ENCODE data around the gene IFNLR1.

The IFNLR1 gene

DNA sequence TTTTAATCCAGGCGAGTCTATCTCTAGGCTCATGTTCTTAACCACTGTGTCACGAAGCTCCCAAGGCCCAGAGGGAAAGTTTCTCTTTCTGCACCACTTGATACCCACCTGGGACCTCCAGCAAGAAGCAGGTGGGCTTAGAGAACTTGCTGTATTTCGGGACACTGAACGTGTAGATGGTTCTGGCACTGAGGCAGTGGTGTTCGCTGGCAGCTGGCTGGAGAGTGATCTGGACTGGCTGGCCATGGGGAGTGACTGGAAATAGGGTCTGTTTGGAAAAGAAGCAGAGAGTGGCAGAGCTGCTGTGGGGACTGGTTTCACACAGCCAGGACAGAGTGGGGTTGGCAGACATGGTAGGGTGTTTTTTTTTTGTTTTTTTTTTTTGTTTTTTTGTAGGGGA, 27.7 kb downstream of the IFNLR1 start:
- H3K27me3 ChIP-seq (ENCODE audit: control insufficient read depth in 1 of 2, insufficient read depth in 2 of 2, low read length in 2 of 2) = peaks cover 3% of the 10 kb centered on the region in 2 donors
- no peak overlapping the region for H3K4me3 ChIP-seq (ENCODE audit: low read length in 2 of 2)
- H3K4me1 ChIP-seq (ENCODE audit: control insufficient read depth, insufficient read depth, low read length) = no peaks in the 10 kb centered on the region
- no peaks in the 10 kb centered on the region for H3K9me3 ChIP-seq (ENCODE audit: control insufficient read depth in 2 of 2, low read length in 2 of 2)
- no peaks in the 10 kb centered on the region for H3K36me3 ChIP-seq (ENCODE audit: control insufficient read depth in 2 of 2, insufficient read depth in 2 of 2, low read length in 2 of 2)
- H3K27ac ChIP-seq (ENCODE audit: low read length) = no peak overlapping the region
- no peak overlapping the region for H3K9ac ChIP-seq (ENCODE audit: low read length in 2 of 2)

DNA sequence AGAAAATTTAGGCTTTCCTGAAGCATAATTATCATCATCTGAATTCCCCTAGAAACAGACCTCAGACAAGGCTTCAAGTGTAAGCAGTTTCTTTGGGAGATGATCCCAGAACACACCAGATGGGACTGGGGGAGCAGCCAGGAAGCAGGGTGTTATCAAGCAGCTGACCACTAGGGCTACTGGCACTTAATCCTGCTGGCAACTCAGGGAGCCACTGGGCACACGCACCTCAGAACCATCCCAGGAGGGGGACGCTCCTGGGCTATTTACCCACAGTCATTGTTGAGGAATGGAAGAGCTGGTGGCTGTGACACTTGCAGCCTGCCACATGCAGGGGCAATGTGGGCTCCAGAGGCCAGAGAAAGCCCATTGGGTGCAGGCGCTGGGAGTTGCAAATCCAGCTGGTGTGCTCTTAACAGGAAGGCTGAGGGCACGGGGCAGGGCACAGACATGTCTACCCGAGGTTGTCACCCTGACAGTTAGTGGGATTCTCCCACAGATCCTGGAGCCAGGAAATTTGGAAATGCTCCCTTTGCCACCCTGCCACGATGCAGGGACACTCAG, 29.1 kb downstream of the IFNLR1 start:
- Histone ChIP-seq H3K27ac (ENCODE audit: low read length) (no peak overlapping the region), H3K4me1 (ENCODE audit: control insufficient read depth, insufficient read depth, low read length) (no peaks in the 10 kb centered on the region), H3K27me3 (ENCODE audit: control insufficient read depth in 1 of 2, insufficient read depth in 2 of 2, low read length in 2 of 2) (peaks cover 3% of the 10 kb centered on the region in 2 donors), H3K4me3 (ENCODE audit: low read length in 2 of 2) (no peak overlapping the region), H3K9me3 (ENCODE audit: control insufficient read depth in 2 of 2, low read length in 2 of 2) (no peaks in the 10 kb centered on the region), H3K36me3 (ENCODE audit: control insufficient read depth in 2 of 2, insufficient read depth in 2 of 2, low read length in 2 of 2) (no peaks in the 10 kb centered on the region), H3K9ac (ENCODE audit: low read length in 2 of 2) (no peak overlapping the region)

DNA sequence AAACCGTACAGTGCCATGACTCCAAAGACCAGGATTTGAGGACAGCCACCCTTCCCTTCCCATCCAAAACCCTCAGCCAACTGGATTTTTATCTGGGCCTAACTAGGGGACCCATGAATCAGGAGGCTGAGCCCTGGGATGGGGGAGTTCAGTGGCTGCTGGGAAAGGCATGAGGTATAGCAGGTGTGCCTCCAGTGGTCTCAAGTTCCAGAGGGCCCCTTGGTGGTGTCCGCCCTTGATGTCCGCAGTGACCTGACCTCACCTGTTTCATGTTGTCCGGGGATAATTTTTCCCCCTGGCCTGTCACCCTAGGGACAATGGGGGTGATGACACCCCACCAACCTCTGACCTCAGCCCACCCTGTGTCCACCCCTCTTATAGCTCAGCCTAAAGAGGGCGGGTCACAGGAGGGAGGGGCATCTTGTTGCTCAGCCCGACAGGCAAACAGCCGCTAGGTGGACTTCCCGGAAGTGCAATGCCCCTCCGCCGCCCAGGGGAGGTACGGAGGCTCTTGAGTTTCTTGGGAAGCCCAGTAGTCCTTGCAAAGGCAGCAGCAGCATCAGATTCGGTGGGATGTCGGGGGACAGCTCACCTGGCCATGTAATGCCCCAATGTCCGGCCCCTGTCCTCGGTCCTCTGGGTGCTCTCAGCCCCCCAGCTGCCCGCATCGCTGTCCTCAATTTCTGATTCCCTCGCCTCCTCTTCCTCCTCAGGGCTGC, 30.4 kb downstream of the IFNLR1 start:
- H3K27me3 ChIP-seq (ENCODE audit: control insufficient read depth in 1 of 2, insufficient read depth in 2 of 2, low read length in 2 of 2) = peaks cover 3 to 6% of the 10 kb centered on the region in 2 donors
- no peaks in the 10 kb centered on the region for H3K4me1 ChIP-seq (ENCODE audit: control insufficient read depth, insufficient read depth, low read length)
- H3K9ac ChIP-seq (ENCODE audit: low read length in 2 of 2) = no peak overlapping the region
- no peaks in the 10 kb centered on the region for H3K9me3 ChIP-seq (ENCODE audit: control insufficient read depth in 2 of 2, low read length in 2 of 2)
- no peak overlapping the region for H3K27ac ChIP-seq (ENCODE audit: low read length)
- no peaks in the 10 kb centered on the region for H3K36me3 ChIP-seq (ENCODE audit: control insufficient read depth in 2 of 2, insufficient read depth in 2 of 2, low read length in 2 of 2)
- no peak overlapping the region for H3K4me3 ChIP-seq (ENCODE audit: low read length in 2 of 2)

DNA sequence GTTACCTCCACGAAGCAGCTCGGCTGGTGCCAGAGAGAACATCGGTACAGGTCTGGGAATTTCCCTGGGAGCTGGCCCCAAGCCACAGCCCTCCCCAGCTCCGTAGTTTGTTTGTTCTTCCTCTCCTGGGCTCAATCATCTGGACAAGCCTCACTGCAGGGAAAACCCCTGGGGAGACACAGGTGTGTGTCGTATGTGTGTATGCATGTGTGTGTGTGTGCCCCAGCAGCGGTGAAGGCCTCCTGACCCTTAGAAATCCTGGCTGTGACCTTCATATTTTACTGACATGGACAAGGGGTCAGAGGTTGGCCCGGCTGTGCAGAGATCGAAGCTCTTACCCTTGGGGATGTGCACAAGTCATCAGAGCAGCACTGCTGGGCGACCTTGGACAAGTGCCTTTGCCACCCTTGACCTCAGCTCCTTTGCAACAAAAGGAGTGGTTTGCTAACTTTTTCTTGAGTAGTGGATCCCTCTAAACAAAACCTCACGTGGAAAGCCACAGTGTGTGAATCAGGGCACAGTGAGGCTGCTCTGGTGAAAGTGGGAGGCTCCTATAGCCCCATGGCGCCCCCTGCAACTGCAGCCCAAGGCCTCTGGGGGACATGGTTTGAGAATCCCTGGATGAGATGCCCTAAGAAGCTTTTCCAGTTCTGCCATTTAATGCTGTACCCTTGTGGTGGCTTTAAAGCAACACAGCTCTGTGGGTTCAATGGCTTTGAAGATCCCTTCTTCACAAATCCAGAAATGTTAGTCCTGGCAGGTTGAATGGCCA, 31.9 kb downstream of the IFNLR1 start:
- Histone ChIP-seq H3K4me1 (ENCODE audit: control insufficient read depth, insufficient read depth, low read length) (peaks cover 2% of the 10 kb centered on the region), H3K4me3 (ENCODE audit: low read length in 2 of 2) (no peak overlapping the region), H3K36me3 (ENCODE audit: control insufficient read depth in 2 of 2, insufficient read depth in 2 of 2, low read length in 2 of 2) (no peaks in the 10 kb centered on the region), H3K27ac (ENCODE audit: low read length) (no peak overlapping the region), H3K9me3 (ENCODE audit: control insufficient read depth in 2 of 2, low read length in 2 of 2) (no peaks in the 10 kb centered on the region), H3K27me3 (ENCODE audit: control insufficient read depth in 1 of 2, insufficient read depth in 2 of 2, low read length in 2 of 2) (peaks cover 16 to 19% of the 10 kb centered on the region in 2 donors), H3K9ac (ENCODE audit: low read length in 2 of 2) (peak overlapping the region in 1 of 2 donors; percentile 13)

DNA sequence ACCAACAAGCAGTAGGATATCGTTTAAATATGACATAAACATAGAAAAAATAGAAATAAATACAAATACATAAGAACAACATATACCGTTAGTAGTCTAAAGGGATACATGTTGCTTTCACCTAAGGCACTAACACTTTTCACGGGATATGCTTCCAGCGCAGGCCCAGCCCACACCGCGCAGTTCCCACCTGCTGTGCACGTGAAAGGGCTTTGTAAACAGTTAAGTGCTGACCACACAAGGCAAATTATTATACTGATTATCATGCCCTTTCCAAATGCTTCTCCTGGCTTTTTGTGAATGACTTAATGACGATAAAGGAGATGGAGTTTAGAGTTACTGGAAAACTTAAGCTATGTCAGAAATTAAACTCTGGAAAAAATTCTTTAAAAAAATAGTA, 32.9 kb downstream of the IFNLR1 start:
- H3K9ac ChIP-seq (ENCODE audit: low read length in 2 of 2) = no peak overlapping the region
- H3K36me3 ChIP-seq (ENCODE audit: control insufficient read depth in 2 of 2, insufficient read depth in 2 of 2, low read length in 2 of 2) = no peaks in the 10 kb centered on the region
- H3K9me3 ChIP-seq (ENCODE audit: control insufficient read depth in 2 of 2, low read length in 2 of 2) = no peaks in the 10 kb centered on the region
- H3K27me3 ChIP-seq (ENCODE audit: control insufficient read depth in 1 of 2, insufficient read depth in 2 of 2, low read length in 2 of 2) = peaks cover 23 to 27% of the 10 kb centered on the region in 2 donors
- no peak overlapping the region for H3K27ac ChIP-seq (ENCODE audit: low read length)
- H3K4me3 ChIP-seq (ENCODE audit: low read length in 2 of 2) = no peak overlapping the region
- peaks cover 2% of the 10 kb centered on the region for H3K4me1 ChIP-seq (ENCODE audit: control insufficient read depth, insufficient read depth, low read length)

DNA sequence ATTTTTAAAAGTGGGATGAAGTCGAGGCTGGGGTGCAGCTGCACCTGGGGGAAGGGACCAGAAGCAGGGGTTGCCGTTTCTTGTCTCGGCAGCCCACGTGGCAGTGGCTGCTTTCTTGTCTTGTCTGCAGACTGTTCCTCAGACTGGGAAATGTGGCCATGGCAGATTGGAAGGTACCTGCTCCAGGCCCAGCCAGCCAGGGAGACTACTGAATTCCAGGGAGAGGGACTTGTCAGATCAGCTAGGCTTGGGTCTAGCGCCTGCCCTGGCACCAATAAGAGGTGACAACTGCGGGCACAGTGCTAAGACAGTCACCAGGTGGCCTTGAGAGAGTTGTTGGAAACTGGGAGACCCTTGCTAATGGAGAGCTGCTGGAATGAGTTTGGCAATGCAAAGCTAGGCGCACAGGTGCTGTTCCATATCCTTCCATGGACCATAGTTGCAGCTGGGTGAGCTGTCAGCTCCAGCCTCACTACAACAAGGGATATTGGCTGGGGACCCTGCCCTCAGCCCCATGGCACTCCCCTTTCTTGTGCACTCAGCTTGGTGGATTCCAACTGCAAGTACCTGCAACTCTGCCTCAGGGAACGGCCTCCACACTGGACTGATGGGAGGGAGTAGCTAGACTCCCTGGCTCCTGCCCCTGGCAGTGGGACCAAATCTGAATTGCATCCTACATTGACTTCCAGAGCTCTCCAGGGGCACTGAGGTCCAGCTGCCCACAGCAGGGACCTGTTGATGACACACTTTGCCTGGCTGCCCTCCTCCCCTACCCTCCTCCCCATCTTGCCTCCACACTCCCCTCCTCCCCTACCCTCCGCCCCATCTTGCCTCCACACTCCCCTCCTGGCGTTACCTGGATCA, 34.2 kb downstream of the IFNLR1 start:
- H3K27me3 ChIP-seq (ENCODE audit: control insufficient read depth in 1 of 2, insufficient read depth in 2 of 2, low read length in 2 of 2) = peaks cover 26 to 27% of the 10 kb centered on the region in 2 donors
- no peak overlapping the region for H3K4me3 ChIP-seq (ENCODE audit: low read length in 2 of 2)
- no peaks in the 10 kb centered on the region for H3K9me3 ChIP-seq (ENCODE audit: control insufficient read depth in 2 of 2, low read length in 2 of 2)
- H3K9ac ChIP-seq (ENCODE audit: low read length in 2 of 2) = no peak overlapping the region
- H3K4me1 ChIP-seq (ENCODE audit: control insufficient read depth, insufficient read depth, low read length) = peaks cover 2% of the 10 kb centered on the region
- no peaks in the 10 kb centered on the region for H3K36me3 ChIP-seq (ENCODE audit: control insufficient read depth in 2 of 2, insufficient read depth in 2 of 2, low read length in 2 of 2)
- H3K27ac ChIP-seq (ENCODE audit: low read length) = no peak overlapping the region

DNA sequence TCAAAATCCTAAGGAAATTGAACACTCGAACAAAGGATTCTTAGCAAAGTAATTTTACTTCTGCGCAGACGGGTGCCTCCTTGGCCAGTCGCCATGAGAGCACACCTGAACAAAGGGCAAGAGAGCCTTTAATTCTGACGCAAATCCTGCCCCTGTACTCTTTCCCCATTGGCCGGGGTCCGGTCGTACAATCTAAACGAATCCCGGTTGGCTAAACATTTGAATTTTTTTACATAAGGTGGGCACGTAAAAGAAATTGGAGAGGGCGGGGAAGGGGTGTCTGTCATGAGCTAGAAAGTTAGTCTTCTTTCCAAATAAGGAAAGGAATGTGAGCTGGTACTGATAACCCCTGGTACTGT, 35.9 kb downstream of the IFNLR1 start:
- no peaks in the 10 kb centered on the region for H3K9me3 ChIP-seq (ENCODE audit: control insufficient read depth in 2 of 2, low read length in 2 of 2)
- H3K27ac ChIP-seq (ENCODE audit: low read length) = no peak overlapping the region
- H3K4me3 ChIP-seq (ENCODE audit: low read length in 2 of 2) = no peak overlapping the region
- H3K36me3 ChIP-seq (ENCODE audit: control insufficient read depth in 2 of 2, insufficient read depth in 2 of 2, low read length in 2 of 2) = no peaks in the 10 kb centered on the region
- H3K9ac ChIP-seq (ENCODE audit: low read length in 2 of 2) = no peak overlapping the region
- H3K4me1 ChIP-seq (ENCODE audit: control insufficient read depth, insufficient read depth, low read length) = peaks cover 2% of the 10 kb centered on the region
- peaks cover 26 to 27% of the 10 kb centered on the region in 2 donors for H3K27me3 ChIP-seq (ENCODE audit: control insufficient read depth in 1 of 2, insufficient read depth in 2 of 2, low read length in 2 of 2)

DNA sequence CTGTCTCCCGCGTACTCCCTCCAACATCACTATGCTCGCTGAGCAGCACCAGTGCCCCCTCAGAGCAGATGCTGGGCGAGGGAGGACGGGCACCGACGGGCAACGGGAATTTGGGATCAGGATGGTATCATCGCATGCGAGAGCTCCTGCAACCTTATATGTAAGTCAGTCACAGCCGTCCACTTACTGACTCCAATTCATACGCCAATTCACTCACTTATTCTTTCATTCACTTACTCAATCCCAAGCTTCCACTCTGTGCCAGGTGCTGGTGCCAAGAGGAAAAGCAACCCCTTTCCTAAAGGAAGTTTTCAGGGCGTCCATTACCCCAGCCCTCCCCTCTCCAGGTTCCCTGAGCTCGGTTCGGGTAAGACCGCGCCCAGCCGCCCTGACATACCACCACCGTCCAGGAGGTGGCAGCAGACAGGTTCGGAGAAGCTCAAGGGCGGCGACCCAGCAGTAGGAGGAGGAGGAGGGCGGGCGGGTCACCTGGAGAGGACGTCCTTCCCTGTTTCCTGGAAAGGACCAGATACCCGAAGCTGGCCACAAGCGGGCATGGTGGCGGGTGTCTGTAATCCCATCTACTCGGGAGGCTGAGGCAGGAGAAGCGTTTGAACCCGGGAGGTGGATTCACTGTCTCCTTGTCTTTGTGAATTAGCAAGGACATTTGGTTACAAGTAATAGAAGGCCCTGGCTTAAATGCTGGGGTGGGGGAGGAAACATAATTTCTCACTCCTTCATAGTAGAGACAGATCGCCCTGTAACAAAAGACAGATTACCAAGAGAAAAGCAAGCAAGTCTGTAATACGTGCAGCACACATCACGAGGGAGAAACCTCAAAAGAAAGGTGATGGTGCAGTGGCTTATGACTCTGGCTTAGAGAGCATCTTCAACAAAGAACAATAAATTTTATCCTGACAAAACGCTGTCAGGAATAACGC, 36.6 kb downstream of the IFNLR1 start:
- H3K4me1 ChIP-seq (ENCODE audit: control insufficient read depth, insufficient read depth, low read length) = peaks cover 2% of the 10 kb centered on the region
- peaks cover 23 to 24% of the 10 kb centered on the region in 2 donors for H3K27me3 ChIP-seq (ENCODE audit: control insufficient read depth in 1 of 2, insufficient read depth in 2 of 2, low read length in 2 of 2)
- H3K9ac ChIP-seq (ENCODE audit: low read length in 2 of 2) = peak overlapping the region in 1 of 2 donors; percentile 33
- H3K36me3 ChIP-seq (ENCODE audit: control insufficient read depth in 2 of 2, insufficient read depth in 2 of 2, low read length in 2 of 2) = no peaks in the 10 kb centered on the region
- no peak overlapping the region for H3K27ac ChIP-seq (ENCODE audit: low read length)
- peak overlapping the region; percentile 47 to 53 for H3K4me3 ChIP-seq (ENCODE audit: low read length in 2 of 2)
- H3K9me3 ChIP-seq (ENCODE audit: control insufficient read depth in 2 of 2, low read length in 2 of 2) = no peaks in the 10 kb centered on the region

DNA sequence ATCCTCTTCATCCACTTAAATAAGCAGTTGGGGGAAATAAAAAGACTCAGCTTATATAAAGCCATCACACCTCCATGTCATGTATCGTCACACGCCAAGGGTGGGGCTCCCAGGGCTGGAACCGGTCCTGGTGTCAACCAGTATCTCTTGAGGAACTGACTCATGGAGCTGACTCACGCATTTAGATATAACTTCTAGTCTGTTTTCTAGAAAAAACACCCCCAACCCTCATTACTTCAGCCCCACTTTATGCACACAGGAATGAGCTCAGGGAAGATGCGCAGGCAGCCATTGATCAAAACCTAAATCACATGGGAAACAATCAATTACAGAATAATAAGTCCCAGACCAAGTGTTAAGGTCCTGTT, 37.2 kb downstream of the IFNLR1 start:
- peaks cover 23 to 24% of the 10 kb centered on the region in 2 donors for H3K27me3 ChIP-seq (ENCODE audit: control insufficient read depth in 1 of 2, insufficient read depth in 2 of 2, low read length in 2 of 2)
- no peaks in the 10 kb centered on the region for H3K36me3 ChIP-seq (ENCODE audit: control insufficient read depth in 2 of 2, insufficient read depth in 2 of 2, low read length in 2 of 2)
- H3K9ac ChIP-seq (ENCODE audit: low read length in 2 of 2) = peak overlapping the region in 1 of 2 donors; percentile 33
- H3K4me1 ChIP-seq (ENCODE audit: control insufficient read depth, insufficient read depth, low read length) = peaks cover 2% of the 10 kb centered on the region
- peak overlapping the region in 1 of 2 donors; percentile 53 for H3K4me3 ChIP-seq (ENCODE audit: low read length in 2 of 2)
- H3K27ac ChIP-seq (ENCODE audit: low read length) = no peak overlapping the region
- H3K9me3 ChIP-seq (ENCODE audit: control insufficient read depth in 2 of 2, low read length in 2 of 2) = no peaks in the 10 kb centered on the region

All from stomach smooth muscle (tissue), 2 donors.